ENCODE results near the gene EPHA4. TPM values are rescaled to one million over a fixed set of nuclear protein-coding genes. Genes with fewer than 3 reads are reported as not detected.

Gene EPHA4
- polyA plus RNA-seq, 1 of the 3 experiments (the other 2 are of a cell fraction) = 0.90 TPM

DNA sequence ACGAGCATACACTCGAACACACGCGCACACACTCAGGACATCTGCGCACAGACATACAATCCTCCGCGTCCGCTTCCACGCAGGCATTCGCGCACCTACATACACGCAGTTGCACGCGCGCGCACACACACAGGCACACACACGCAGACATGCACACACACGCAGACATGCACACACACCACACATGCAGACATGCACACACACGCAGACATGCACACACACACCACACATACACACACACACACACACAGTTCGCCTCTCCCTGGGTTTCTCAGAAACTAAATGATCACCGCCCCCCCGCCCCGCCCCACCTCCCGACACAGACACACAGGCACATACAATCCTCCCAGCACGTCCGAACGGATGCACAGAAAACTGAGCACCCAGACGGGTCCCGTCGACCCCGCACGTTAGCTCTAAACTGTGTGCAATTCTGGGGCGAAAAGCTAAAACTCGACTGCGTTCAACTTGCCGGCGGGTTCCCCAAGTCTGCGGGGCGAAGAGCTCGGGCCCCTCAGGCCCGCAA lies 1.0 kb downstream of the EPHA4 start:
- POLR2A ChIA-PET = no interaction called here
- peak; percentile 16 for DNase-seq
- CTCF ChIA-PET = no interaction called here

DNA sequence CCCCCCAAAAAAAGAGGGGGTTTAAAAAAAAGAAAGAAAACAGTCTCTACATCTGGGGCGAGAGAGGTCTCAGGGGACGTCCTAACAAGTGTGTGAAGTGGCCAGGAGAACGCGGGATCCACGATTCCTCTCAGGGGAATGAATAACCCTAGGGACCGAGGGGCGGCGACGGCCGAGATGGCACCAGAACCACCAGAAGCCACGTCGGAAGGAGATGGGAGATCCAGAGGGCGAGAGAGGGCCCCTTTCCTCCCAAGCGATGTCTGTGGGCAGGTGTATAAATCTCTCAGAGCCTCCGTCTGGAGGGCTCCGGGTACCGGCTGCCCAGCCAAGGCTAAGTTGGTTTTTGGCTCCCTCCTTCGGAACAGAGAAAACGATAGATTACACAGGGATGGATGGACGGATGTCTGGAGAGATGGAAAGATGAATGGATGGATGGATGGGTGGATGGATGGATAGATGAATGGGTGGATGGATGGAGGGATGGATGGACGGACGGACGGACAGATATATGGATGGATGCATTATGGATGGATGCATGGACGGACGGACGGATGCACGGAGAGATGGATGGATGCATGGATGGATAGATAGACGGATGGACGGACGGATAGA lies 1.7 kb downstream of the EPHA4 start:
- no peaks in the 10 kb centered on the region for H3K9me3 ChIP-seq
- no peak overlapping the region for H3K9ac ChIP-seq
- POLR2A ChIA-PET = no interaction called here
- peaks cover 35% of the 10 kb centered on the region for H3K27me3 ChIP-seq (ENCODE audit: insufficient read depth)
- no peak overlapping the region for H3K4me2 ChIP-seq
- peaks cover 5% of the 10 kb centered on the region for H3F3A ChIP-seq (replicated peaks; ENCODE audit: insufficient read depth)
- H4K20me1 ChIP-seq (ENCODE audit: insufficient read depth) = no peaks in the 10 kb centered on the region
- CTCF ChIA-PET = no interaction called here
- DNase-seq = peak; percentile 3
- WGBS (ENCODE audit: low lambda C conversion rate) = 9% methylated on average over 30 of the region's 30 CpGs
- H3K9me2 ChIP-seq = no peaks in the 10 kb centered on the region
- no peak overlapping the region; a peak in 1 of 4 replicates for H3K4me3 ChIP-seq (ENCODE audit: low read depth in 2 of 2, low read length in 1 of 2)
- no peaks in the 10 kb centered on the region for H3K36me3 ChIP-seq (replicated peaks in 1 of 2; ENCODE audit: control insufficient read depth in 1 of 2, insufficient read depth in 2 of 2, low read length in 1 of 2)
- H3K79me2 ChIP-seq (ENCODE audit: insufficient read depth) = no peaks in the 10 kb centered on the region
- H2AFZ ChIP-seq (ENCODE audit: low read depth) = no peak overlapping the region
- H3K27ac ChIP-seq (ENCODE audit: low read depth in 2 of 2, low read length in 1 of 2) = no peak overlapping the region
- peaks cover 0 to 10% of the 10 kb centered on the region in 2 experiments; a peak in 1 of 4 replicates for H3K4me1 ChIP-seq (ENCODE audit: control insufficient read depth in 1 of 2, insufficient read depth in 2 of 2, low read depth in 1 of 2, low read length in 1 of 2)
- TF ChIP-seq RFX5 (IDR thresholded peaks at IDR 0.05; ENCODE audit: low read length) (no peak), FOXJ3 (CRISPR knock-in tag; IDR thresholded peaks at IDR 0.05) (no peak), EZH2phosphoT487 (IDR thresholded peaks at IDR 0.05; ENCODE audit: borderline replicate concordance, low read depth) (no peak), RXRA (IDR thresholded peaks at IDR 0.05; ENCODE audit: borderline replicate concordance, low read depth) (no peak), TAF1 (IDR thresholded peaks at IDR 0.05; ENCODE audit: borderline replicate concordance, low read depth, low read length) (no peak), POLR2AphosphoS5 (IDR thresholded peaks at IDR 0.05; ENCODE audit: low read depth, low read length) (no peak), NRF1 (IDR thresholded peaks at IDR 0.05; ENCODE audit: low read depth, low read length) (no peak), SMC3 (IDR thresholded peaks at IDR 0.05; ENCODE audit: low read depth, low read length) (no peak), GABPA (IDR thresholded peaks at IDR 0.05; ENCODE audit: low read depth) (no peak), MXI1 (IDR thresholded peaks at IDR 0.05; ENCODE audit: low read depth, low read length) (no peak)
- TF ChIP-seq, protein P1, sequence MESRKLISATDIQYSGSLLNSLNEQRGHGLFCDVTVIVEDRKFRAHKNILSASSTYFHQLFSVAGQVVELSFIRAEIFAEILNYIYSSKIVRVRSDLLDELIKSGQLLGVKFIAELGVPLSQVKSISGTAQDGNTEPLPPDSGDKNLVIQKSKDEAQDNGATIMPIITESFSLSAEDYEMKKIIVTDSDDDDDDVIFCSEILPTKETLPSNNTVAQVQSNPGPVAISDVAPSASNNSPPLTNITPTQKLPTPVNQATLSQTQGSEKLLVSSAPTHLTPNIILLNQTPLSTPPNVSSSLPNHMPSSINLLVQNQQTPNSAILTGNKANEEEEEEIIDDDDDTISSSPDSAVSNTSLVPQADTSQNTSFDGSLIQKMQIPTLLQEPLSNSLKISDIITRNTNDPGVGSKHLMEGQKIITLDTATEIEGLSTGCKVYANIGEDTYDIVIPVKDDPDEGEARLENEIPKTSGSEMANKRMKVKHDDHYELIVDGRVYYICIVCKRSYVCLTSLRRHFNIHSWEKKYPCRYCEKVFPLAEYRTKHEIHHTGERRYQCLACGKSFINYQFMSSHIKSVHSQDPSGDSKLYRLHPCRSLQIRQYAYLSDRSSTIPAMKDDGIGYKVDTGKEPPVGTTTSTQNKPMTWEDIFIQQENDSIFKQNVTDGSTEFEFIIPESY (IDR thresholded peaks at IDR 0.05; ENCODE audit: borderline replicate concordance, low read depth) = no peak
- TF ChIP-seq, protein P2, sequence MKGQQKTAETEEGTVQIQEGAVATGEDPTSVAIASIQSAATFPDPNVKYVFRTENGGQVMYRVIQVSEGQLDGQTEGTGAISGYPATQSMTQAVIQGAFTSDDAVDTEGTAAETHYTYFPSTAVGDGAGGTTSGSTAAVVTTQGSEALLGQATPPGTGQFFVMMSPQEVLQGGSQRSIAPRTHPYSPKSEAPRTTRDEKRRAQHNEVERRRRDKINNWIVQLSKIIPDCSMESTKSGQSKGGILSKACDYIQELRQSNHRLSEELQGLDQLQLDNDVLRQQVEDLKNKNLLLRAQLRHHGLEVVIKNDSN (IDR thresholded peaks at IDR 0.05; ENCODE audit: borderline replicate concordance, low read depth) = no peak

More for the DNA sequence above, 1.0 kb downstream of the EPHA4 start:
- Histone ChIP-seq H3K4me3 (ENCODE audit: low read depth in 2 of 2, low read length in 1 of 2) (peak overlapping the region; percentile 50 to 74; a peak in 3 of 4 replicates), H3K79me2 (ENCODE audit: insufficient read depth) (no peaks in the 10 kb centered on the region), H3K4me2 (peak overlapping the region; percentile 93), H3K9me2 (no peaks in the 10 kb centered on the region), H3K9me3 (no peaks in the 10 kb centered on the region), H3K36me3 (replicated peaks in 1 of 2; ENCODE audit: control insufficient read depth in 1 of 2, insufficient read depth in 2 of 2, low read length in 1 of 2) (no peaks in the 10 kb centered on the region), H3K9ac (no peak overlapping the region), H3F3A (replicated peaks; ENCODE audit: insufficient read depth) (peaks cover 5% of the 10 kb centered on the region), H3K27me3 (ENCODE audit: insufficient read depth) (peaks cover 42% of the 10 kb centered on the region), H4K20me1 (ENCODE audit: insufficient read depth) (no peaks in the 10 kb centered on the region), H2AFZ (ENCODE audit: low read depth) (peak overlapping the region; percentile 88; the same call in 1 of the 2 replicates), H3K4me1 (ENCODE audit: control insufficient read depth in 1 of 2, insufficient read depth in 2 of 2, low read depth in 1 of 2, low read length in 1 of 2) (peaks cover 0 to 10% of the 10 kb centered on the region in 2 experiments; a peak in 1 of 4 replicates), H3K27ac (ENCODE audit: low read depth in 2 of 2, low read length in 1 of 2) (no peak overlapping the region)
- TF ChIP-seq, protein P3, sequence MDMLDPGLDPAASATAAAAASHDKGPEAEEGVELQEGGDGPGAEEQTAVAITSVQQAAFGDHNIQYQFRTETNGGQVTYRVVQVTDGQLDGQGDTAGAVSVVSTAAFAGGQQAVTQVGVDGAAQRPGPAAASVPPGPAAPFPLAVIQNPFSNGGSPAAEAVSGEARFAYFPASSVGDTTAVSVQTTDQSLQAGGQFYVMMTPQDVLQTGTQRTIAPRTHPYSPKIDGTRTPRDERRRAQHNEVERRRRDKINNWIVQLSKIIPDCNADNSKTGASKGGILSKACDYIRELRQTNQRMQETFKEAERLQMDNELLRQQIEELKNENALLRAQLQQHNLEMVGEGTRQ (IDR thresholded peaks at IDR 0.05; ENCODE audit: borderline replicate concordance, low read depth, low read length) = no peak
- TF ChIP-seq, protein P4, sequence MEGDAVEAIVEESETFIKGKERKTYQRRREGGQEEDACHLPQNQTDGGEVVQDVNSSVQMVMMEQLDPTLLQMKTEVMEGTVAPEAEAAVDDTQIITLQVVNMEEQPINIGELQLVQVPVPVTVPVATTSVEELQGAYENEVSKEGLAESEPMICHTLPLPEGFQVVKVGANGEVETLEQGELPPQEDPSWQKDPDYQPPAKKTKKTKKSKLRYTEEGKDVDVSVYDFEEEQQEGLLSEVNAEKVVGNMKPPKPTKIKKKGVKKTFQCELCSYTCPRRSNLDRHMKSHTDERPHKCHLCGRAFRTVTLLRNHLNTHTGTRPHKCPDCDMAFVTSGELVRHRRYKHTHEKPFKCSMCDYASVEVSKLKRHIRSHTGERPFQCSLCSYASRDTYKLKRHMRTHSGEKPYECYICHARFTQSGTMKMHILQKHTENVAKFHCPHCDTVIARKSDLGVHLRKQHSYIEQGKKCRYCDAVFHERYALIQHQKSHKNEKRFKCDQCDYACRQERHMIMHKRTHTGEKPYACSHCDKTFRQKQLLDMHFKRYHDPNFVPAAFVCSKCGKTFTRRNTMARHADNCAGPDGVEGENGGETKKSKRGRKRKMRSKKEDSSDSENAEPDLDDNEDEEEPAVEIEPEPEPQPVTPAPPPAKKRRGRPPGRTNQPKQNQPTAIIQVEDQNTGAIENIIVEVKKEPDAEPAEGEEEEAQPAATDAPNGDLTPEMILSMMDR (IDR thresholded peaks at IDR 0.05) = no peak
- TF ChIP-seq JUND (IDR thresholded peaks at IDR 0.05) = no peak
- no peak for TF ChIP-seq ELF1 (IDR thresholded peaks at IDR 0.05)
- no peak for TF ChIP-seq POLR2AphosphoS5 (IDR thresholded peaks at IDR 0.05; ENCODE audit: low read depth, low read length)
- TF ChIP-seq TCF12 (IDR thresholded peaks at IDR 0.05) = no peak
- TF ChIP-seq RCOR1 (IDR thresholded peaks at IDR 0.05; ENCODE audit: low read length) = no peak
- TF ChIP-seq FOXJ3 (CRISPR knock-in tag; IDR thresholded peaks at IDR 0.05) = no peak
- TF ChIP-seq RAD21 (IDR thresholded peaks at IDR 0.05; ENCODE audit: low read length) = no peak
- TF ChIP-seq SIN3A (IDR thresholded peaks at IDR 0.05; ENCODE audit: borderline replicate concordance, low read depth, low read length) = no peak
- 12% methylated on average over 20 of the region's 41 CpGs for WGBS (ENCODE audit: low lambda C conversion rate)
